ENCODE data around the gene PTPRT. TPM values are rescaled to one million over a fixed set of nuclear protein-coding genes. Genes with fewer than 3 reads are reported as not detected.

The PTPRT gene
- total RNA-seq, 1 experiment from 2014 or later: 0.13 TPM

GRCh38 chr20:42099101-42099500 lies 1090.6 kb downstream of the PTPRT start:
- Histone ChIP-seq H4K5ac (ENCODE audit: insufficient read length, low read depth, low read length) (no peak overlapping the region), H3K14ac (ENCODE audit: insufficient read depth, low read length) (no peak overlapping the region), H3T11ph (ENCODE audit: low read length) (no peak overlapping the region), H4K20me1 (ENCODE audit: control insufficient read depth, insufficient read depth, insufficient read length) (no peaks in the 10 kb centered on the region), H2BK5ac (ENCODE audit: insufficient read length, low read length) (no peak overlapping the region), H2BK12ac (ENCODE audit: insufficient read length, low read depth, low read length) (no peak overlapping the region), H3K4me1 (ENCODE audit: insufficient read depth, low read length) (no peaks in the 10 kb centered on the region), H2AFZ (ENCODE audit: low read length) (no peak overlapping the region), H2BK120ac (ENCODE audit: low read depth, low read length, poor library complexity, severe bottlenecking) (no peak overlapping the region), H3K79me2 (ENCODE audit: insufficient read depth, low read length) (no peaks in the 10 kb centered on the region), H2BK15ac (ENCODE audit: low read depth, low read length) (no peak overlapping the region), H3K23ac (ENCODE audit: insufficient read length, low read depth, low read length) (no peak overlapping the region), H3K4ac (ENCODE audit: low read depth, low read length) (no peak overlapping the region), H3K56ac (ENCODE audit: insufficient read length, low read depth, low read length) (no peak overlapping the region), H3K9ac (ENCODE audit: extremely low read depth, insufficient read length, low read length) (no peak overlapping the region), H3K27ac (ENCODE audit: insufficient read length, low read depth, low read length) (no peak overlapping the region), H2AK5ac (ENCODE audit: insufficient read length, low read length) (no peak overlapping the region), H4K8ac (replicated peaks; ENCODE audit: insufficient read length, low read depth, low read length) (no peak overlapping the region), H3K27me3 (ENCODE audit: insufficient read depth, low read length) (no peaks in the 10 kb centered on the region), H3K9me3 (ENCODE audit: control insufficient read depth, low read depth, low read length) (no peaks in the 10 kb centered on the region), H2BK20ac (ENCODE audit: low read depth, low read length, poor library complexity, severe bottlenecking) (no peak overlapping the region), H3K4me2 (ENCODE audit: insufficient read depth, insufficient read length, low read length) (no peak overlapping the region), H3K23me2 (ENCODE audit: insufficient read length, low read depth, low read length, poor library complexity, severe bottlenecking) (no peaks in the 10 kb centered on the region), H3K18ac (ENCODE audit: insufficient read length, low read depth, low read length) (no peak overlapping the region), H3K79me1 (ENCODE audit: insufficient read depth, low read depth, low read length, poor library complexity, severe bottlenecking) (no peaks in the 10 kb centered on the region), H4K91ac (ENCODE audit: insufficient read length, low read depth, low read length) (no peak overlapping the region)
- WGBS (ENCODE audit: extremely low coverage, insufficient read length, low lambda C conversion rate): no CpG with 5 or more reads among the region's 7 CpGs
- peaks cover 0 to 3% of the 10 kb centered on the region in 2 experiments; a peak in 1 of 4 replicates for H3K4me1 Mint-ChIP-seq
- H3K36me3 Mint-ChIP-seq (ENCODE audit: insufficient read depth in 1 of 3, low read depth in 3 of 3): no peaks in the 10 kb centered on the region
- H3K27me3 Mint-ChIP-seq (ENCODE audit: low read depth): peaks cover 2% of the 10 kb centered on the region; the same call in 1 of the 2 replicates
- H3K4me3 Mint-ChIP-seq: no peak overlapping the region
- no peak for DNase-seq
- H3K9me3 Mint-ChIP-seq: no peaks in the 10 kb centered on the region
- no peak for TF ChIP-seq CTCF (conservative IDR thresholded peaks at IDR 0.05)
- H3K27ac Mint-ChIP-seq: no peak overlapping the region
